Erythroblast (primary cell): ENCODE results near the gene DIPK2B.

ENCODE experiments used
- GATA1 ChIP-seq: IDR thresholded peaks from 2 replicates; pipeline ENCODE4 v1.6.1; 2011; ENCODE audit warnings: low read depth, mild to moderate bottlenecking, control low read depth, low read length, moderate library complexity
- POLR2A ChIP-seq: IDR thresholded peaks from 2 replicates; pipeline ENCODE4 v1.6.1; 2011; ENCODE audit warnings: mild to moderate bottlenecking, low read length

DNA sequence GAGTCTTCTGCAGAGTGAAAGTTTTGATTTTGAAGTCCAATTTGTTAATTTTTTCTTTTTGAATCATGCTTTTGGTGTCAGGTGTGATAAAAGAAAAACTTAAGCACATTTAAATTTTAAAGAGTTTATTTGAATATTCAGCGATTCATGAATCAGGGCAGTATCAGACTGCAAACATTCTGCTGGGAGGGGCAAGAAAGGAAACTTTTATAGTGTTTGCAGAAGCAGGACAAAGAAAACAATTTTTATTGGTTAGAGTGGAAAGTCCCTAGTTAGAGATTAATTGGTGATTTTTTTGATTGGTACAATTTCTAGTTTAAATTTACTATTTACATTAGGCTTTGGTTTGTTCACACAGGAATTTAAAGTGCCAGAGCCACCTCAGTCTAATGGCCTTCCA lies 1.5 kb upstream of the DIPK2B start:
- TF ChIP-seq POLR2A = no peak
- no peak for TF ChIP-seq GATA1
